Activated T-cell treated with anti-CD3 and anti-CD28 coated beads for 24 hours (primary cell): ENCODE measurements around the gene KRT33A.
"Not testable (repeated sequence)": the region's sequence is repeated elsewhere in the genome, so short reads cannot be mapped to it uniquely, and the experiment has no call there.

Experiments used
- DNase-seq: peaks from one replicate; pipeline ENCODE4 v3.0.0-alpha.2; 2020; ENCODE audit warnings: low read depth

Gene KRT33A

DNA sequence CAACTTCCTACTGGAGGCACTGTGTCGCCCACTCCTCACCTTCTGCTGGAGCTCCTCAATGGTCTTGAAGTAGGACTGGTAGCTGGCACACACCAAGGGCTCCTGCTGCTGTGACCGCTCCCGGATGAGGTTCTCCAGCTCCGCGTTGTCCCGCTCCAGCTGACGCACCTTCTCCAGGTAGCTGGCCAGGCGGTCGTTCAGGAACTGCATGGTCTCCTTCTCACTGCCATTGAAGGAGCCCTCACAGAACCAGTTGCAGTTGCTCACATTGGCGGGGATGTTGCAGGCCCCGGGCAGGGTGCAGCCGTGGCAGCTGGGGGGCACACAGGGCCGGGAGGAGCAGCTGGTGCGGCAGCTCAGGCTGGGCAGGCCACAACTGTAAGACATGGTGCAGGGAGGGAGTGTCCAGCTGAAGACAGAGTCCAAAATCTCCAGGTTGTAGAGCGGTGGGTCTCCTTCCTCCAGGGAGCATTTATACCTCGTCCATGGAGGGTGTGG, at the start of gene KRT33A:
TSS of gene KRT33A (minus strand) at position 448 of the 498 bp plus-strand sequence. CDS start at position 387, 61 bp downstream.
- DNase-seq = not testable (repeated sequence)

DNA sequence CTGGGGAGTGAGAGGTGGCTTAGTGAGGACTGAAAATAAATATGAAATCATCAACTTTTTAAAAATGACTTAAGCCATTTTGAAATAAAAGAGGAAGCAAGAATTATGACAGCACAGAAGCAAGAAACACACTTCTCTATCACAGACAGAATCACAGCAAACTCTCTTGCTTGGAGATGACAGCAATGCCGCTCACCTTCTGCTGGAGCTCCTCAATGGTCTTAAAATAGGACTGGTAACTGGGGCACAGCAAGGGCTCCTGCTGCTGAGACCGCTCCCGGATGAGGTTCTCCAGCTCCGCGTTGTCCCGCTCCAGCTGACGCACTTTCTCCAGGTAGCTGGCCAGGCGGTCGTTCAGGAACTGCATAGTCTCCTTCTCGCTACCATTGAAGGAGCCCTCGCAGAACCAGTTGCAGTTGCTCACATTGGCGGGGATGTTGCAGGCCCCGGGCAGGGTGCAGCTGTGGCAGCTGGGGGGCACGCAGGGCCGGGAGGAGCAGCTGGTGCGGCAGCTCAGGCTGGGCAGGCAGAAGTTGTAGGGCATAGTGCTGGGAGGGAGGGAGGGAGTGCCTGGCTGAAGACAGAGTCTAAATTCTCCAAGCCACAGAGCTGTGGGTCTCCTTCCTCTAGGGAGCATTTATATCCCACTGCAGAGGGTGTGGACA, 46.5 kb upstream of the KRT33A start, which contains the start of gene KRT31:
TSS of gene KRT31 (minus strand) at position 613 of the 665 bp plus-strand sequence. CDS start at position 544, 69 bp downstream.
- no peak for DNase-seq

DNA sequence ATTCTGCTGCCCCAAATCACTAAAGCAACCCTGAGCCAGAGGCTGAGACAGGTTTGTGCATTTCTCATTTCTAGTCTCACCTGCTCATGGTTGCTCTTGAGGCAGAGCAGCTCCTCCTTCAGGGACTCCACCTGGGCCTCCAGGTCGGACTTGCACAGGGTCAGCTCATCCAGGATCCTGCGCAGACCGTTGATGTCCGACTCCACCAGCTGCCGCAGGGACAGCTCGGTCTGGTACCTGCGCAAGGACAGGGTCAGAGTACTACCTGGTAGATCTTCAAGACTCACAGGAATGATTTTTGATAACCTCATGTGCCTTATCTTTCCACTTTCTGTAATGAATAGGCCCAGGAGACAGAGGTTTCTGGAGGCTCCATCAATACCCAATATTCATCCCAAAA, 45.7 kb upstream of the KRT33A start:
- DNase-seq = no peak

DNA sequence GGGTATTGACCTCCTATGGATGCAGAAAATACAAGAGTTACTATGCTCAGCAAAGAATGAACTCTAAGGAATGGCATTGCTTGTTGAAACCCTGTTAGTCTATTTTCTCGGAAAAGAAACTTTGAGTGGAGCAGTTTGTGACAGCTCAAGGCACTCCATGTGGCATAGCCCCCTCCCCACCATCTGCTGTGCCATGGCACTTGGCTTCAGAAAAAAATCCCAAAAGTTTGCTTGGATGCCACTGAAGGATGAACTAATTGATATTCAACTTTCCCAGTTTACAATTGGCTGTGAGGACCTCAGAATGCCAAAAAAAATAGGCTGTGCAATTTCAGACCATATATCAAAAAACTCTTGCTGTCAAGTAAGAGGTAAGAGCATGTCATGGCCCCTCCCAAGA, 45.0 kb upstream of the KRT33A start:
- DNase-seq = no peak

DNA sequence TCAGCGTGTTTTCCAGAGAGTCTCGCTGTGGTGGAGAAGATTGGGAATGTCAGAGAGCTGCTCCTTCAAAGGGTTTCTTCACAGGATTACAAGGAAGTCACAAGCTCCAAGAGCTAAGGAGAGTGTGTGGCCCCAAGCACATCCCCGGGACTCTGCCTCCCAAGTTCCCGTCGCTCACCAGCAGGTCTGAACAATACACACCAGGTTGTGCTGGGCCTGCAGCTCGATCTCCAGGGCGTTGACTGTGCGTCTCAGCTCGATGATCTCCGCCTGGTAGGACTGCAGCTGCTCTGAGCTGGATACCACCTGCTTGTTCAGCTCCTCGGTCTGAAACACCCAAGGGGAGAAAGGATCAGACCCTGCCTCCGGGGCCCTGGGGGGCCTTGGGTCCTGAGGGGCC, 44.4 kb upstream of the KRT33A start:
- not testable (repeated sequence) for DNase-seq

DNA sequence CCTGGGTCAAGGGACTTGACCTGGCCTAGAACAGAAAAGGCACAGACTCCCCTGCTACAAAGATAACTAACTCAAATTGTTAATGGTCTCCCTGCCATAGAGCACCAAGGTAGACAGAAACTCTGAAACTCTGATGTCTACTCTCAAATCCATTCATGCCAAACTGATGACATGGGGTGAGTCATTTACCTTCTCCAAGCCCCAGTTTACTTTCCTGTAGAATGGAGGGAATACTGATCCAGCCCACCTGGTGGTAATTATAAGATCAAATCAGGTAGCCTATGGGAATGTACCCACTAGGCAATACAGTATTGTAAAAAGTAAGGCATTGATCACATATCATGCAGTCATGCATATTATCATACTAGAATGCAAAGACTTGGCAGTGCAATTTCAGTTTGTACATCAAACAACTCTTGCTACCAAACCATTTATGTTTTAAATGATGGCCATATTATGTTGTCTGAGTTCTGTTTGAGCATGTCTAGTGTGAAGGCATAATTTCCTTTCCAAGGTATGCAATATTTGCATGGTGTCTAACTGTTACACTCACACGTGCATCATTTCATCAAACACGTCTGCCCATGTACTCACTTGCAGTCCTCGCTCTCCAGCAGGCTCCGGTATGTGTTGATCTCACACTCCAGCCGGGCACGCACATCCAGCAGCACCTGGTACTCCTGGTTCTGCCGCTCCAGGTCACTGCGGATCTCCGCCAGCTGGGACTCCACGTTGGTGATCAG, 43.8 kb upstream of the KRT33A start:
- no peak for DNase-seq

DNA sequence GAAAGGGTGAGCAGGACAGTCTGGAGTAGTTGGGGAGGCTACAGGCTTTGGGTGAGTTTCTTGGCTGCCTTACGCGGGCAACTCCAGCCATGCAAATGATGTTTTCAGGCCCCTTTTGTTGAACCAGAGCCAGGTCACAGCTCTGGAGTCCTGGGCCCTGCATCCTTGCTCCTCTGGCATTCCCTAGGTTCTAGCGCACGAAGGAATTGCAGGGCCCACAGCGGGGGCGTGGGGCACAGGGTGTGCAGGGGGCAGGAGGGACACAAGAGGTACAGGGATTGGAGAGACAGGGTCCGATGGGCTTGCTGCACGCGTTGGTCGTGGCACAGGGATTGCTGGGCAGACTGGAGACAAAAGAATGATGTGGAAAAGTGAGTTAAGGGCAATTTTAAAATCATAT, 43.2 kb upstream of the KRT33A start:
- no peak for DNase-seq

DNA sequence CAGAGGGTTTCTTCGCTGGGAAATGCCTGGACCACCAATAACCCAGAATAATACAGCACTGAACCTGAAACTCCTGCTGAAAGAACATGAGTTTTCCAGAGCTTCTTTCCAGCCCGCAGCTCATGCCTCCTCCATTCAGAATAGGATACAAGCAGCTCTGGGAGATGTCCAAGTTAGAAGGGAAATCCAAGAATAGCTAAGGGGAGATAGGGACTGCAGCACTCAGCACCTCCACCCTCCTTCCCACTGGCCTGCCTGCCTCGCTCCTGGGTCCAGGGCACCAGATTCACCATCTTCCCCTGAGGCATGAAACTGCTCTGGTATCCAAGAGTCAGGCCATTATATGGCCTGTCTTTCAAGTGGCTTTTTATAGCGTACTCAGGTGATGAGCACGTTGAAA, 42.7 kb upstream of the KRT33A start:
- no peak for DNase-seq

DNA sequence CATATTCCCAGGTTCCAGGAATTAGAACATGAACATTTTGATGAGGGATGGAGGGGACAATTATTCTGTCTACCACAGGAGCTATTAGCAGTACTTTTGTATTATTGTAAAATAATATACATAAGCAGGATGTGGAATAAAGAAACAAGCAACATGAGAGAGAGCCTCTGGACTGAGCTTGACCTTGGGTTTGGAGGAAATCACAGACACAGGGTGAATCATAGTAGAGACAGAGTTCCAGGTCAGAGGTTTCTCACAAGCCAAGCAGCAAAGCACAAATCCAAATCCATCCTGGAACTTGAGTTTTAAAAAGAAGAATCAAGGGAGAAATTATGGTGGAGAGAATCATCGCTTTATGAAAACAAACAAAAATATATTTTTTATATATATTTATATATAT, 41.6 kb upstream of the KRT33A start:
- DNase-seq = no peak

DNA sequence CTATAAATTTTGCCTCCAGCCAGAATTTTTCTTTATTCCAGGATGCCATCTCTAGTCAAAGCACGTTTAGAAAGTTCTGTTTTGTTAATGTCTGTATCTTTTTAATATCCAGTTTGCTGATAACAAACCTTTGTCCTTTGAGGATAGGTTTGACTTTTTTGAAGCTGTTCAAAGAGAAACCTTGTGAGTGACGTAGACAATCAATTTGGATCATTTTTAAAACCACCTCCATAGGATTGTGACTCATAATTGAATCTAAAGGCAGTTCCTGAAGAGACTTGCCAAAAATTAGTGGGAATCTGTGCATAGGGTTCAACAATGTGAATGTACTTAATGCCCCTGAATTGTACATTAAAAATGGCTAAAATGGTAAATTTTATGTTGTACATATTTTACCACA, 40.9 kb upstream of the KRT33A start:
- no peak for DNase-seq

DNA sequence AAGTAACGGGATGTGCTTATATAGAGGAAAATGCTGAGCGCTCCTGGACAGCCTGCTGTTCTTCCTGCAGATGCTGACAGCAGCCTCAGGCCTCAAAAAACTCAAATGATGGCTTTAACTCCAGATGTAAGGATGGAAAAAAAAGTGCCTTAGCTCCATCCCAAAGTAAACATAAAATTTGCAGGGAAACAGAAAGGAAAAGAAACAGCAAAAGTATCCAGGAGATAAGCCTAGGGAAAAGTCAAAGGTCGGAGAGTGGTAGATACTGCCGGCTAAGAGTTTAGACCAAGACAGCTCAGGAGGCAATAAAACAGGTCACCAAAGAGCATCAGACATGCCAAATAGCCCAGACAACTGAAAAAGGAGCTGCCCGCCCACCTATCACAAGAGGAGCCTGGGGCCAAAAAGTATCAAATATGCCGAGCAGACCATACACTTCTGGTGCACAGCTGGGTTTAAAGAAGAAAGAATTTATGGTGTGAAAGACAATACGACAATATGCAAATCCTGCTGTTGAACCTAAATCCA, 39.8 kb upstream of the KRT33A start:
- no peak for DNase-seq

DNA sequence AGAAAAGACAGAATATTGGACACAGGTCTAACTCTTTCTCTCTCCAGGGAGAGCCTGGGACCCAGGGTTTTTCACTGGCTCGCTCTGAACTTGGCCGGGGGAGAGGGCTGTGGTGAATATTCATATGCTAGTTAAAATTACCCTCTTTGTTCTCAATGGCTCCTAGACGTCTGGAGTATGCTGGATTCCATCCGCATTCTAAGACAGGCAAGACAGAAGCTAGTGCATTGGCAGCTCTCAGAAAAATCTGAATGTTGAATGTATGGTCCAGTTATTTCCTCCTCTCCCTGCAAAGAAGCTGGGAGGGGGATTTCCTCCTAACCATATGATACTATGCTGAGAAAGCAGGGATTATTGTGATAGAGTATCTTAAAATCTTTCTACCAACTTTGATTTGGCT, 37.0 kb upstream of the KRT33A start:
- DNase-seq = no peak

DNA sequence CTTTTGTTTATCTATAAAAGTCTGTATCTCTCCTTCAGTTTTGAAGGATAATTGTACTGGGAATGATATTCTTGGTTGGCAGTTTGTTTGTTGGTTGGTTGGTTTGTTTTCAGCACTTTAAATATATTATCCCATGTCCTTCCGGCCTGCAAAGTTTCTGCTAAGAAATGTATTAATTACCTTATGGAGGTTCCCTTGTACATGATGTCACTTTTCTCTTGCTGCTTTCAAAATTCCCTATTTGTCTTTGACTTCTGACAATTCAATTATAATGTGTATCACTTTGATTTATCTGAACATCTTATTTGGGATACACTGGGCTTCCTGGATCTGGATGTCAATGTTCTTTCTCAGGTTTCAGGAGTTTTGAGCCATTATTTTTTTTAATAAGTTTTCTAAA, 35.6 kb upstream of the KRT33A start:
- no peak for DNase-seq

DNA sequence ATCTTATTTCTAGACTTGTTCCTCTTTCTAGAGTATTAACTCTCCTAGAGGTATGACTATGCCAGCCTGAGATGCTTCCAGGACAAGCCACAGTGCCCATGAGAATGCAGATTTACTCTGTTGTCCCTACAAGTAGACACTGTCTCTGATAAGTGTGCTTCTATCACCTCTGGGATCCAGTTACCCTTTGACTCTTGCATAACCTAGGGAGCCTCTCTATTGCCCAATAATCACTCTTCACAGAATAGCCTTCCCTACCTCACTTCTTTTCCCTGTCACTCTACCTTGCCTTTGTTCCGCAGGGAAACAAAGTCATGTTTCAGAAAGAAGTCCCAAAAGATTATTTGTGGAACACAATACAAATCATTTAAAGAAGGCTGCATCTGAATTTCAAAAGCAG, 33.1 kb upstream of the KRT33A start:
- DNase-seq = no peak

DNA sequence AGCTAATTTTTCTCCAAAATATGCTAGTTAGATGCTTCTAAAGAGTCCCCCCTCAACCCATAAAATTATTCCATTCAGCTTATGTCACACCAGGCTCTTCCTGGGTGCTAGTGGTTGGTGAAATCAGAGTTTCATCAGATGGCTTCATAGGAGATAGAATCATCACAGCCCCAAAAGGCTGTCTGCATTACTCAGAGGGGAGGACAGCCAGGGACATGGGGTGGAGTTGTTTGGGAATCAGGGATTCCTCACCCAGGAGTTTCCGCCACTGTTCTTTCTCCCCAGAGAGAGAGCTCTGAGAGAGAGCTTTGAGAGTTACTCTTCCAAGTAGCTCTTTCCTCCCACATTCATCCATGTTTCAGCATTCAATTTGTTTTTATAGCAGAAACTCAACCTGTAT, 31.8 kb upstream of the KRT33A start:
- no peak for DNase-seq

DNA sequence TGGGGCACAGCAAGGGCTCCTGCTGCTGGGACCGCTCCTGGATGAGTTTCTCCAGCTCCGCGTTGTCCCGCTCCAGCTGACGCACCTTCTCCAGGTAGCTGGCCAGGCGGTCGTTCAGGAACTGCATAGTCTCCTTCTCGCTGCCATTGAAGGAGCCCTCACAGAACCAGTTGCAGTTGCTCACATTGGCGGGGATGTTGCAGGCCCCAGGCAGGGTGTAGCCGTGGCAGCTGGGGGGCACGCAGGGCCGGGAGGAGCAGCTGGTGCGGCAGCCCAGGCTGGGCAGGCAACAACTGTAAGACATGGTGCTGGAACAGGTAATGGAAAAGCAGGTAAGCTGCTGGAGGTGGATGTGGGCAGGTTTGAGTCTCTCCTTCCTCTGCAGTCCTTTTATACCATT, 31.3 kb upstream of the KRT33A start, which contains the start of gene KRT34:
TSS of gene KRT34 (minus strand) at position 364 of the 400 bp plus-strand sequence. CDS start at position 304, 60 bp downstream.
- not testable (repeated sequence) for DNase-seq

DNA sequence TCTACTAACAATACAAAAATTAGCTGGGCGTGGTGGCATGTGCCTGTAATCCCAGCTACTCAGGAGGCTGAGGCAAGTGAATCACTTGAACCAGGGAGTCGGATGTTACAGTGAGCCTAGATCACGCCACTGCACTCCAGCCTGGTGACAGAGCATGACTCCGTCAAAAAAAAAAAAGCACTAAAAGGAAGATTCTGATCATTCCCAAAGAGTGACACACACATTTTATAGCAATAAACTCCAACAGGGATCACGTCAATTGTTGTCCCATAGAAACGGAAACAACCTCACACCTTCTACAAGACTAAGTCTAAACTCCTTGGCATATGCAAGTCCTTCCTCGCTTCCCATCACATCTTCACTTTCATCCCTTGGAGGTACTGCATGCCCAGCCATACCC, 29.5 kb upstream of the KRT33A start:
- DNase-seq = not testable (repeated sequence)

DNA sequence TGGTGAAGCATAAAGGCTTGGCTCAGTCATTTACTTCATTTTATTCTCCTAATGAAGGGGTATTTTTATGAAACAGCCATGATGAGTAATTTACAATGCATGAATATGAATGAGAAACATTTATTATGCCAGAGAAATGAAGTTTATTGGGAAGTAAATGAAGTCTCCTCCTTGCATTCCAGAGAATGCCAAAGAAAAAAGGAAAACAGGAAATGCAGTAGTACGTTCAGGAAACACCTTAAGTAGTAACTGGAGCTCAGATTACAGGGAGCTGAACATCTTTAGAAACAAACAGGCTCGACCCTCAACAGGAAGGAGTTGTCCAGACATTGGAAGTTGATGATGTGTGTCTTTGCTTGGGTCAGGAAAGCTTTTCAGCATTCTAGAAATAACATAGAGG, 26.9 kb upstream of the KRT33A start:
- no peak for DNase-seq

DNA sequence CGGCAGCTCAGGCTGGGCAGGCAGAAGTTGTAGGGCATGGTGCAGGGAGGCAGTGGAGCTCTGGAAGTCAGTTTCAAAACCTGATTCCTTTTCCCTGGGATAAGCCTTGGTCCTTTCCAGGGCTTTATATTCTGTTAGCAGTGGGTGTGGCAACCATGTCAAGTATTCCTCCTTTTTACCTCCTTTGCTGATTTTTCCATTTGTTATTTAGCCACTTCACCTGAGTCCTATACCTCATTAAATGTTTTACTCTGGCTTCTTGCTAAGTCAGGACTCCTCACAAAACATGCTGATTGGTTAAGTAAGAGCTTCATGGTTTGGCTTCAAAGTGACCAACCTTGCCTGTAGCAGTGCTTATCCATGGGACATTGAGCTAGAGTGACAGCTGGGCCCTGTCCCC, 19.1 kb upstream of the KRT33A start, which contains the start of gene KRT33B:
TSS of gene KRT33B (minus strand) at position 101 of the 400 bp plus-strand sequence. CDS start at position 38, 63 bp downstream.
- no peak for DNase-seq

DNA sequence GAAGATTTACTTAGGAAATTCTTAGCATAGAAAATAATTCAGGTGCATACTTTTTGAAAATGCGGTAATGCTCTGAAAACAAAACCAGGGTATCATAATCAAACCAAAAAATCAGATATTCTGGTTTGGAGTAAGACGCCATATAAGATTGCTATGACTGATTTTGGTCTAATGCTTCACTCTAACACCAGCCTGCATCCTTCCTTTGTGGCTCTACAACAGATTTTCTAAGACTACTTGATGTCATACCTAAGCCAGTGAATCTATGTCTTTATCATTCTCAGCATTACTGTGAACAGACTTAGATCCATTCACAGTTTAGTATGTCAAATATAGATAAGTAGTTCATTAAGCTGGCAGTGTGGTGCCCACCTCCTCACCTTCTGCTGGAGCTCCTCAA, 18.4 kb upstream of the KRT33A start:
- DNase-seq = no peak

DNA sequence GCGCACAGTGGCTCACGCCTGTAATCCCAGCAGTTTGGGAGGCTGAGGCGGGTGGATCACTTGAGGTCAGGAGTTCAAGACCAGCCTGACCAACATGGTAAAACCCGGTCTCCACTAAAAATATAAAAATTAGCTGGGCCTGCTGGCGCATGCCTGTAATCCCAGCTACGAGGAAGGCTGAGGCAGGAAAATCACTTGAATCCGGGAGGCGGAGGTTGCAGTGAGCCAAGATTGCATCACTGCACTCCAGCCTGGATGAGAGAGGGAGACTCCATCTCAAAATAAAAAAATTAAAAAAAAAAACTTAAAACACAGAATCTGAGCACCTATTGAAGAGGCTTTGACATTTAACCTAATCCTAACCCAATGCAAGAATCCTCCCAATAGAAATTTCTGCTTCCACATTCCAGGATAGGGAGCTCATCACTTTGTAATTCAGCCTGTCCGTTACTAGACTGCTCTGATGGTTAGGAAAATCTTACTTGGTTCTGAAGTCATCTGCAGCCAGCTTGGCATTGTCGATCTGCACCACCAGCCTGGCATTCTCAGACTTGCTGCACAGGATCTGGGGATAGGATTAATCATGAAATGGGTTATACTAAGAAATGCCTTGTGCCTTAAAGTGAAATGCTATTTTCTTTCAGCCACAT, 16.9 kb upstream of the KRT33A start:
- no peak for DNase-seq

DNA sequence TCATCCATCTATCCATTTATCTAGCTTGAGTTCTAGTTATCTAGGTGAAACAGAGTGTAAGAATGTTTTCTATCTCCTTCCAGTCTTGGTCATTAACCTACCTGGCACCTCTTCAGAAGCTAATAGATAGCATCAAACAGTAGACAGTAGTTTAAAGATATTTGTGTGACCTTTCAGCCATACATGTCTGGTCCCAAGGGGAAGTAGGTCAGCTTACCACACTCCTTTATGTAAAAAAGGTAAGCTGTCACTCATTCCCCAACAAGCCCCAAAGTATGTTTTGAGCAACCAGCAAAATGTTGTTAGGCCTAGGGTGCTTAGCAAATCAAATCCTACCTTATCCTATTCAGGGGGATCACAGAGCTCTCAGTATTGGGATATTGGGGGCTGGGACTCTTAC, 15.4 kb upstream of the KRT33A start:
- no peak for DNase-seq
